BJ (cell line): ENCODE results near the gene CRISPLD2. TPM values are rescaled to one million over a fixed set of nuclear protein-coding genes. Genes with fewer than 3 reads are reported as not detected.

Source experiments
- CTCF ChIA-PET: fragments of 350-600 bp; formaldehyde crosslinking; extraction: SDS; loops from one replicate; lab custom pipeline; 2021; ENCODE audit warnings: antibody characterized with exemption, inconsistent platforms; lab: Yijun Ruan, JAX
- POLR2A ChIA-PET: fragments of 300-600 bp; sonication (Branson Sonifier 250); formaldehyde crosslinking; extraction: SDS; loops from one replicate; lab custom pipeline; 2021; ENCODE audit warnings: antibody characterized with exemption; lab: Charles Lee
- DNase-seq: peaks from one replicate; pipeline ENCODE4 v3.0.0-alpha.2; 2011; ENCODE audit warnings: low read depth
- H3K27me3 ChIP-seq: 2 replicates; pipeline ENCODE4 v1.6.0; 2011; ENCODE audit warnings: low read length; ENCODE audit not compliant: control insufficient read depth, insufficient read depth
- H3K36me3 ChIP-seq: 2 replicates; pipeline ENCODE4 v1.5.1; 2011; ENCODE audit warnings: low read length; ENCODE audit not compliant: control insufficient read depth, insufficient read depth
- H3K4me3 ChIP-seq: 2 replicates; pipeline ENCODE4 v1.5.1; 2011; ENCODE audit warnings: low read depth, mild to moderate bottlenecking, control low read depth, low read length
- CTCF ChIP-seq: IDR thresholded peaks from 2 replicates; pipeline ENCODE4 v1.5.1; 2011; ENCODE audit warnings: low read depth, mild to moderate bottlenecking, control low read depth, inconsistent platforms, low read length, moderate library complexity; ENCODE audit not compliant: insufficient read depth
- polyA minus RNA-seq: library from RNA; depleted of rRNA, polyadenylated mRNA; stranded (reverse); fragments of >200 nt; gene quantifications from 2 replicates; pipeline ENCODE4 v1.2.3, GENCODE V29; 2011; rRNA and poly(A)+ RNA removed
- polyA plus RNA-seq: library from polyadenylated mRNA; depleted of rRNA; stranded (reverse); fragments of >200 nt; gene quantifications from 2 replicates; pipeline ENCODE4 v1.2.3, GENCODE V29; 2011; rRNA removed

Gene CRISPLD2, protein sequence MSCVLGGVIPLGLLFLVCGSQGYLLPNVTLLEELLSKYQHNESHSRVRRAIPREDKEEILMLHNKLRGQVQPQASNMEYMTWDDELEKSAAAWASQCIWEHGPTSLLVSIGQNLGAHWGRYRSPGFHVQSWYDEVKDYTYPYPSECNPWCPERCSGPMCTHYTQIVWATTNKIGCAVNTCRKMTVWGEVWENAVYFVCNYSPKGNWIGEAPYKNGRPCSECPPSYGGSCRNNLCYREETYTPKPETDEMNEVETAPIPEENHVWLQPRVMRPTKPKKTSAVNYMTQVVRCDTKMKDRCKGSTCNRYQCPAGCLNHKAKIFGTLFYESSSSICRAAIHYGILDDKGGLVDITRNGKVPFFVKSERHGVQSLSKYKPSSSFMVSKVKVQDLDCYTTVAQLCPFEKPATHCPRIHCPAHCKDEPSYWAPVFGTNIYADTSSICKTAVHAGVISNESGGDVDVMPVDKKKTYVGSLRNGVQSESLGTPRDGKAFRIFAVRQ
- polyA plus RNA-seq: 109 and 183 TPM in 2 replicates
- 126 and 129 TPM in 2 replicates for polyA minus RNA-seq

DNA sequence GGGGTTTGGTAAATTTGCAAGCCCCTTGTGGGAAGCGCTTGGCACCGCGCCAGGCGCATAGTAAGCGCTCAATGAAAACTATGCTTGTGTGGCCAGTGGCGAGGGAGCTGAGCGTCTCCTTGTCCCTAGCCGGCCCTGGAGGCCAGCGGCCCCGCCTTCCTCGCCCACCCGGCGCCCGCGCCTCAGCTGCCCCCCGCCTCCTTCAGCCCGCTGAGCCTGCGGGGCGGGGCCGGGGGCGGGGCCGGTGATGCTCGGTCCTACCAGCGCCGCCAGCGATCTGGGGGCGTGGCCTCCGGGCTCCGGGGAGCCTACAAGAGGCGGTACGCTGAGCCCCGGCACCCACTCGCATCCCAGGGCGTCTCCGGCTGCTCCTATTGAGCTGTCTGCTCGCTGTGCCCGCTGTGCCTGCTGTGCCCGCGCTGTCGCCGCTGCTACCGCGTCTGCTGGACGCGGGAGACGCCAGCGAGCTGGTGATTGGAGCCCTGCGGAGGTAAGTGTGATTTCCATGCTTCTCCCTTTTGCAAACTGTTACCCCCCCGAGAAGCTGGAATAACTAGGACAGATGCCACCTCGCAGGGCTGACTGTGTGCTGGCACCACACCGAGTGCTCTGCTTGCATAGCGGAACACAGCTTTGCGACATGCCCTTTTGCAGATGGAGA, at the start of gene CRISPLD2:
TSS of gene CRISPLD2 (plus strand) at position 342 of the 661 bp plus-strand sequence. CDS start 18,511 bp downstream, outside the sequence.
- ChIA-PET CTCF (interaction anchor here (0.6 to 1.4 kb wide), 7 partner anchors 9 to 132 kb away, joined by 3 to 4 read pairs (median 3); no protein-coding TSS in a partner anchor), POLR2A (interaction anchor here (0.5 to 1.6 kb wide), 8 partner anchors 9 to 259 kb away, joined by 3 to 7 read pairs (median 4); no protein-coding TSS in a partner anchor)
- peak within 1 kb of the TSS; percentile 79 for H3K4me3 ChIP-seq
- TF ChIP-seq CTCF: no peak
- H3K36me3 ChIP-seq: 0 out of 2 replicates have a peak, but pooled peaks cover 1% of the 10 kb centered on the region
- no peak for DNase-seq
- no peaks in the 10 kb centered on the region for H3K27me3 ChIP-seq

DNA sequence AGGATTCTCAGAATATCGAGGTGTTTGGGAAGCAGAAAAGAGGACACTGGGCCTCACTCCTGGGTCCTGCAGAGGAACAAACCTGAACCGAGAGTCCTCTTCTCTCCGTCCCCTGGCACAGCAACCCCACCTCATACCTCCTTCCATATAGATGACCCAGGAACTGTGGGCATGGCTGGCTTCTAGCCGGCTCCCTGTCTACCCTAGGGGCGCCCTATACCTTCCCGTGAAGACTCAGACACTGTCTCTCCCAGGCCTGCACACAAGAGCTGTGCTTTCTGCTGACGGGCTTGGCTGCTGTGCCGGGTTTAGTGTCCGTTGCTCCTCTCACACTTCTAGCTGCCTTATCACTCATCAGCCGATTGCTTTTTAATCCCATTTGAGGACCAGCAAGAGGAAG, 46.5 kb upstream of the CRISPLD2 start:
- POLR2A ChIA-PET: no interaction called here
- Histone ChIP-seq H3K27me3 (no peaks in the 10 kb centered on the region), H3K36me3 (peaks cover 20% of the 10 kb centered on the region), H3K4me3 (no peak overlapping the region)
- CTCF ChIA-PET: interaction anchor here (0.6 to 1.4 kb wide), 5 partner anchors 15 to 198 kb away, joined by 3 to 6 read pairs (median 3); no protein-coding TSS in a partner anchor
- no peak for DNase-seq
- TF ChIP-seq CTCF: no peak

- no peak for TF ChIP-seq CTCF
- peak; percentile 57 for DNase-seq
- POLR2A ChIA-PET: no interaction called here
- Histone ChIP-seq H3K4me3 (no peak overlapping the region), H3K36me3 (peaks cover 22% of the 10 kb centered on the region), H3K27me3 (no peaks in the 10 kb centered on the region)
- CTCF ChIA-PET: interaction anchor here (1.3 kb wide), 2 partner anchors 20 to 48 kb away, joined by 4 read pairs; no protein-coding TSS in a partner anchor
Measured at GRCh38 chr16:84774810-84775209, 45.0 kb upstream of the CRISPLD2 start.

DNA sequence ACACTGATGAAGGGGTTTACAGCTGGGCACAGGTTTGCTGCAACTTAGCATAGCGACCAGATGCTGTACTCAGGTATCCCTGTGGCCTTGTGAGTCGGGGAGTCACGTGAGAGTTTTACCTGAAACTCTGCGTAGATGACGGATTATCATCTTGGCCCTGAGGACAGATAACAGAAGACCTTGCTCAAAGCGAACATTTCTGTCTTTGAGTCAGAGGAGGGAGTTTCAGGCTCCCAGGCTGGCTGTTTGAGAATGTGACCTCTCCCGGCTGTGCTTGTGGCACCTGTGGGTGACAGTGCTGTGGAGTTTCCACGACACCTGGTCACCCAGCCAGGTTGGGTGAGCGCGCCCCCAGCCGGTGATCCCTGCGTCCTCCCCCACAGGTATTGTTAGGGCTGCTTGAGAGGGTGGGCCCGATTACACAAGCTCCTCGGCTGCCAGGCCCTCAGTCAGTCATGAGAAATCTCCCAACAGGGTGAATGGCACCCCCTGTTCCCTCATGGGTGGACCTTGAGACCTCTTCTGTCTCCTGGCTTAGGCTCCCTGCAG, 44.4 kb upstream of the CRISPLD2 start:
- CTCF ChIA-PET: interaction anchor here (0.6 to 1.3 kb wide), 3 partner anchors 21 to 62 kb away, joined by 4 read pairs; no protein-coding TSS in a partner anchor
- no peak for TF ChIP-seq CTCF
- no peak overlapping the region for H3K4me3 ChIP-seq
- POLR2A ChIA-PET: no interaction called here
- H3K36me3 ChIP-seq: peaks cover 23% of the 10 kb centered on the region
- no peaks in the 10 kb centered on the region for H3K27me3 ChIP-seq
- no peak for DNase-seq
